Right forelimb (tissue), 1 donor: ENCODE measurements around the gene RFFL.

Source experiments
- DNase-seq: peaks from one replicate; pipeline ENCODE4 v3.0.0-alpha.2; 2018

RFFL gene

GRCh38 chr17:35079547-35080423, 16.3 kb upstream of the RFFL start:
- no peak for DNase-seq

DNA sequence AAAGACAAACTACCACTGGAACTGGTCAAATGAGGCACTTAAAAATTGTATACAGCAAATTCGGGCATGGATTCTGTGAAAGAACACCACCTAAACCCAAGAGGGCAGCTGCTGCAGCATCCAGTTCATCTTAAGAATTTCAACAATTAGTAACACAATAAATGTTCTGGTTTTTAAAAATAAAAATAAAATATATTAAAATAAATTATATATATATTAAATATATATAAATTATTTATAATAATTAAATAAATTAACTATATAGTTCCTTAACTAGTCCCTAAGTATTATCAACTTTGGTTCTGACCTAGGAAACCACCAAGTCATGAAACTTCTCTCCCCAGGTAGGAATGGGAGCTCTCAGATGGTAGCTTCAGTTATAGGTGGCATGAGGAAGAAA, 13.4 kb upstream of the RFFL start:
- no peak for DNase-seq

DNA sequence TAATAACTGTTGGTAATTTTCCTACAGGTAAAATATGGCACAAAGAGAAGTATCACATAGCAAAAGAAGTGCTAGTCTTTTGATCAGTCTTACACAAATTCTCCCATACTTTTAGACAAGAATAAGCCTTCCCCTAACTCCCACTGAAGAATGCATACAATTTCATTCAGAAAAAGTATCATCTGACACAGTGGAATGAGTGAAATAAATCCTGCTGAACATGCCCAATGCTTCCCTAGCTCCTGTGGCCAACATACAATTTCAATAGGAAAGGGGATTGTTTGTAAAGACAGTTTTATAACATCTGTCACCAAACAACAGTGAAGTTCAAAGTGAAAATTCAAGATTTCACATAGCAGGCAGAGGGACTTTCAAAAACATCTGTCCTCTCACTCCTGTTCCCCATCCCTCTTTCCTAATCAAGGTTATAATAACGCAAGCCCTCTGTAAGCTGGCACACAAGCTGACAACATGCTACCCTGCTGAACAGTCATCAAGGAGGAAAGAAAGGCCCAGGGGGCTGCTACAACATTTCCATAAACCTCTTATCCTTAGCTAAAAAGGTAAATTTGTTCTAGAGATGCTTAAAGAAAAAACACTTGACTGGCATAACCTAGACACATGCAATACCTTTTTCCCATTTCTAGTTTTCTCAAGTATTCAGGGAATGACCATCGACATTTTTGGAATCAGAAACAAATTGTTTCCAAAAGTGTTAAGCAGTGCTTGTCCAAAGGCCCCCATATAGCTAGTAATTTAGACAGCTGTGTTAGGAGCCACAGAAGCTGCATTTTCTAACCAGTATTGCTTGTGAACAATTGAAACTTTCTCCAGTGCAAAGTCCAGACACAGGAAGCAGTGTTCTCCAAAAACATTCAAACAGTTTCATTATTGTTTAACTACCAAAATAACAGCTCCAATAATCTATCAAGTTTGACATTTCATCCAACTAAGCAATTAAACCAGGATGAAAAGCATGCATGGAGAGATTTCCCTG, 11.5 kb upstream of the RFFL start:
- no peak for DNase-seq

GRCh38 chr17:35073991-35074627, 10.6 kb upstream of the RFFL start:
- no peak for DNase-seq

- no peak for DNase-seq
Observed at GRCh38 chr17:35073183-35073790, 9.8 kb upstream of the RFFL start.

- DNase-seq, result no peak
Observed at GRCh38 chr17:35069311-35069710, 5.8 kb upstream of the RFFL start.

DNA sequence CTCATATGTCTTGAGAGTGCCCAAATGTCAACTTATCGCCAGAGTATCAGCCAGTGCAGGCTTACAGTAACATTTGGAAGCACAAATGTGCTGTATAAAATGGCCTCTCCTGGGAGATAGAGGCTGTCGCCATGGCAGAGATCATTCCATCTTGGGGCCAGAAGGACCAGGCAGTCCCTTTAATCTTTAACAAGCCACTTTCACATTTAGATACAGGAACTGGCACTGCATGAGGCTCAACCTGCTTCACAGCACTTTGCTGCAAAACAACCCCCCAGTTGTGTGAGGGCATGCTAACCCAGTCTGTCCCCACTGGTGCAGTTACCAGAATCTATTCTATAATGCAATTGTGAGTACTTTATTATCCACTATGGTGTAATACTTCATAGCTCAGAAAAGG, 4.7 kb upstream of the RFFL start:
- no peak for DNase-seq

- DNase-seq, result no peak
Observed at GRCh38 chr17:35065880-35066279, 2.4 kb upstream of the RFFL start.

DNA sequence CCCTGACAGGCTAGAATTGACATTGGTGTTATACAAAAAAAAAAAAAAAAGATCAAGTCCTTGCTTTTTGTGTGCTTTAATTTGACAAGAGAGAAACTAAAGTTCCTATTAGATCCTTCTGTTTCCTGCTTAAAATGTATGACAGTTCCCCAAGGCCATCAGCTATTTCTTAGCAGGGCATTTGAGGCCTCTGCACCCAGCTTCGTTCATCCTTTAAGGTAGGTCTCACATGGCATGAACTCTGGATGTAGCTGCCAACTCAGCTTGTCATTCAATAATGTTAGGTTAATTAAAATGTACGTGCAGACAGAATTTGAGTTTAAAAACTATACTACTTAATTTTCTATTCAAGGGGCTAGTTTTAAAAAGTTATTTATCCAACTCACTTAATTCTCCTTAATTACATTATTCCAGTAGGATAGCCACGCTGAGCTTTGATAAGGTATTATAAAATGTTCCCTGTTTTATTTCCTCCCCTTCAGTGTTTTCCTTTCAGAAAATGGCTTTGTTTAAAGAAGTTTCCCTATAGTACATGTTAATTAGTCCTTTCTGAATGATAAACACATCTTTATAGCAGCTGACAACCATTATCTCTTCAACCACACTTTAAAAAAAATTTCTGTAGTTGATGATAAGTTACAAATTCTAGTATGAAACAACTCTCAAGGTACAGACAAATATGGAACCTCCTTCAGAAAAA, 1.2 kb upstream of the RFFL start:
- no peak for DNase-seq

DNA sequence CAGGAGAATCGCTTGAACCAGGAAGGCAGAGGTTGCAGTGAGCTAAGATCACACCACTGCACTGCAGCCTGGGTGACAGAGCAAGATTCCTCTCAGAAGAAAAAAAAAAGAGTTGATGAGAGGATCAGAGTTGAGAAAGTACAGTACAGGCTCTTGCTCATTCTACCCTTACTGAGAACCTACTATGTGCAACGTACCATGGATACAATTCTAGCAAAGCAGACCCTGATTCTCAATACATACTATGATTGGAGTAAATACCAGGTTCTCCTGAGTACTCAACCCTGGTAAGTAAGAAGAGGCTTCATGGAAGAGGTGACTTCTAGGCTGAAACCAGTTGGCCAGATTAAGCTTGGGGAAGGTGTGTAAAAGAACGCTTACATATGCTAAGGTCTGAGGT, 1.2 kb downstream of the RFFL start:
- no peak for DNase-seq

DNA sequence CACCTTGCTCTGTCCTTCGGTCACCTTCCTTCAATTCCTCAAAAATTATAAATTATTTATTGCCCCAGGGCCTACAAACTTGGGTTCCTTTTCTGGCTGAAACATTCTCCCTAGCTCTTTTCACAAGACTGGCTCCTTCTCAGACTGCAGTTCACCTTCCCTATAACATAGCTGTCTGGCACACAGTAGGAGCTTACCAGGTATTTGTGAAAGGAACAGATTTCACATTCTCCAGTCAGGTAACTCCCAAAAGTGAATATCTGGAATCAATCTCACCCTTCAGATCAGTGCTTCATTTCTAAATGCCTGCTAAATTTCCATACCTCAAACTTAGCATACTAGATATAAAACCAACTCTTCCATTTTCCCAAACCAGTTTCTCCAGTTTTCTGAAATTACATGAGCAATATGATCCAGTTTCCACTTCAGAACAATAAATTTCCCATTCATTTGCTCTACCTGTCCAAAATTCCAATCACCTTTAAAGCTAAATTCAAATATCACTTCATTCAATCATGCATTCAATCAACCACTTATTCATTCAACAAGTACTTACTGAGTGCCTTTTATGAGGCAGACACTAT, 6.1 kb downstream of the RFFL start:
- DNase-seq, result no peak

GRCh38 chr17:35056013-35056412, 7.5 kb downstream of the RFFL start:
- DNase-seq, result no peak

GRCh38 chr17:35053204-35053603, 10.3 kb downstream of the RFFL start:
- no peak for DNase-seq

- no peak for DNase-seq
Observed at GRCh38 chr17:35052780-35053179, 10.7 kb downstream of the RFFL start.

DNA sequence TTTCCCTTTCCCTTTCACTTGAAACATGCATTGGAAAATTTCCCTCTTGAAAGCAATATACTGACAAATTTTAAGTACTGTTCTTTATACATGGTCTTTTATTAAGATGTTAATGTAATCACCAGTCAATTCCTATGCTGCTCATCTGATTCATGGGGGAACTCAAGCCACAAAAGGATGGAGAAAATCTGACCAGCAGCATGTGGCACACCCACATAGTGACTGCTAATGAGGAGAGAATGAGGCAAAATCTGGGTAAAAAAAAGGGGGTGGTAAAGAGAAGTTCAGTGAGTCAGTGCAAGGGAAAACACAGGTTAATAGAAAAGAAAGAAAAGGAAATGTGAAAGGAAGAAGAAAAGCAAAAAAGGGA, 11.3 kb downstream of the RFFL start:
- DNase-seq, result no peak

GRCh38 chr17:35051579-35052240, 11.8 kb downstream of the RFFL start:
- no peak for DNase-seq

- DNase-seq, result no peak
Observed at GRCh38 chr17:35051183-35051578, 12.3 kb downstream of the RFFL start.

- DNase-seq, result no peak
Observed at GRCh38 chr17:35050170-35050569, 13.3 kb downstream of the RFFL start.

DNA sequence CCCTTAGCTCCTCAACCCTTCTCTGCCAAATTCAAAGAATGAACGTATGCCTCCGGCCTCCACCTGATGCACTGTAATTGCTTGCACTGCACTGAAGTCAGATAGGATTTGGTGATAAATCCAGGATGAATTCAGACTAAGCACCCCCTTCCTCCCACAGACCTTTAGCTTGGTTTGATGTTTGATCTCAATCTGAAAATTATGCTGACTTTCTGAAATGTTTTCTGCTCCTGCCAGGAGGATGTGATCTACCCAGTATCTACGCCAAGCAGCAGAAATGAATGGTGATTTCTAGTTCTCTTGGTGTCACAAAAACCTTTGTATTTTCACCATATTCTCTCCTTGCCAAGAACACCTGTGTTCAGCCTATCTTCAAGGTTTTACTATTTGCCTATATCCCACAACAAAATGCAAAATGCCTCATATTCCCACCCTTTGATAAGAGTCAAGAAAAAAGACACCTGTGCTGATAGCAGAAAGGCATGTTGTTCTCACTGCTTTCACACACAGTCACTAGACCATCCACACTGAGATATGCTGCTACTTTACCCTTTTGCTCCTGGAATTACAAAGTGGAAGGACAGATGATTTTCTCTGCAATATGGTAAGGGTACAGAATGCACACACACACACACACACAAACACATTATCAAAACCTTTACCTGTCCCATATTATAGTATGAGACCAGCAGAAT, 14.7 kb downstream of the RFFL start:
- no peak for DNase-seq

- DNase-seq, result no peak
Observed at GRCh38 chr17:35046740-35047283, 16.7 kb downstream of the RFFL start.
